DOHH2 (cell line): ENCODE results near the gene ITPK1.
A peak's percentile ranks its signal among the peaks of the same experiment; 100 is the strongest.
"Not testable (repeated sequence)": the region's sequence is repeated elsewhere in the genome, so short reads cannot be mapped to it uniquely, and the experiment has no call there.

Source experiments
- H3F3A ChIP-seq: fragments of 200-600 bp; sonication (generic), shearing (Covaris generic); 2 replicates; pipeline ENCODE4 v1.6.0; 2016; ENCODE audit warnings: antibody characterized with exemption, mild to moderate bottlenecking; ENCODE audit not compliant: control insufficient read depth, insufficient read depth
- H3K27ac ChIP-seq: fragments of 200-600 bp; sonication (generic); 2 replicates; pipeline ENCODE4 v1.5.1; 2014; ENCODE audit warnings: low read depth, mild to moderate bottlenecking, low read length, moderate library complexity
- H3K27me3 ChIP-seq: fragments of 200-600 bp; sonication (generic); 2 replicates; pipeline ENCODE4 v1.6.1; 2014; ENCODE audit warnings: mild to moderate bottlenecking, low read length, mixed read lengths; ENCODE audit not compliant: control insufficient read depth
- H3K36me3 ChIP-seq: fragments of 200-600 bp; sonication (generic); 2 replicates; pipeline ENCODE4 v1.6.1; 2014; ENCODE audit warnings: mild to moderate bottlenecking, low read length, moderate library complexity, mixed read lengths; ENCODE audit not compliant: control insufficient read depth
- H3K4me1 ChIP-seq: fragments of 200-600 bp; sonication (generic); 2 replicates; pipeline ENCODE4 v1.6.1; 2014; ENCODE audit warnings: mild to moderate bottlenecking, low read length, mixed read lengths; ENCODE audit not compliant: control insufficient read depth
- H3K4me2 ChIP-seq: fragments of 200-600 bp; sonication (generic); 2 replicates; pipeline ENCODE4 v1.6.0; 2014; ENCODE audit warnings: mild to moderate bottlenecking, low read length, moderate library complexity
- H3K4me3 ChIP-seq: fragments of 200-600 bp; sonication (generic); 2 replicates; pipeline ENCODE4 v1.5.1; 2014; ENCODE audit warnings: mild to moderate bottlenecking, low read length, mixed read lengths
- H3K79me2 ChIP-seq: fragments of 200-600 bp; sonication (generic); 2 replicates; pipeline ENCODE4 v1.6.1; 2014; ENCODE audit warnings: mild to moderate bottlenecking, low read length, mixed read lengths; ENCODE audit not compliant: control insufficient read depth
- H3K9me2 ChIP-seq: fragments of 200-600 bp; sonication (generic); replicated peaks from 2 replicates; pipeline ENCODE4 v1.6.1; 2014; ENCODE audit warnings: mild to moderate bottlenecking, low read length, mixed read lengths; ENCODE audit not compliant: control insufficient read depth
- H3K9me3 ChIP-seq: fragments of 200-600 bp; sonication (generic); 2 replicates; pipeline ENCODE4 v1.6.1; 2014; ENCODE audit warnings: antibody characterized with exemption, low read length, mixed read lengths; ENCODE audit not compliant: control insufficient read depth, insufficient read depth
- H4K20me1 ChIP-seq: fragments of 200-600 bp; sonication (generic); 2 replicates; pipeline ENCODE4 v1.6.0; 2014; ENCODE audit warnings: low read depth, mild to moderate bottlenecking, antibody characterized with exemption, low read length, moderate library complexity; ENCODE audit not compliant: control insufficient read depth, insufficient read depth
- EZH2phosphoT487 ChIP-seq: fragments of 200-600 bp; sonication (generic); IDR thresholded peaks from 2 replicates; pipeline ENCODE4 v1.6.1; 2017; ENCODE audit warnings: borderline replicate concordance, mild to moderate bottlenecking, antibody characterized with exemption, low read length, moderate library complexity, mixed read lengths
- TF ChIP-seq, protein P1 (sequence below): fragments of 200-600 bp; sonication (generic); IDR thresholded peaks from one replicate; pipeline ENCODE4 v1.5.1; 2014; ENCODE audit warnings: antibody characterized with exemption, mild to moderate bottlenecking, low read depth, low read length; ENCODE audit not compliant: poor library complexity, severe bottlenecking

Gene ITPK1

DNA sequence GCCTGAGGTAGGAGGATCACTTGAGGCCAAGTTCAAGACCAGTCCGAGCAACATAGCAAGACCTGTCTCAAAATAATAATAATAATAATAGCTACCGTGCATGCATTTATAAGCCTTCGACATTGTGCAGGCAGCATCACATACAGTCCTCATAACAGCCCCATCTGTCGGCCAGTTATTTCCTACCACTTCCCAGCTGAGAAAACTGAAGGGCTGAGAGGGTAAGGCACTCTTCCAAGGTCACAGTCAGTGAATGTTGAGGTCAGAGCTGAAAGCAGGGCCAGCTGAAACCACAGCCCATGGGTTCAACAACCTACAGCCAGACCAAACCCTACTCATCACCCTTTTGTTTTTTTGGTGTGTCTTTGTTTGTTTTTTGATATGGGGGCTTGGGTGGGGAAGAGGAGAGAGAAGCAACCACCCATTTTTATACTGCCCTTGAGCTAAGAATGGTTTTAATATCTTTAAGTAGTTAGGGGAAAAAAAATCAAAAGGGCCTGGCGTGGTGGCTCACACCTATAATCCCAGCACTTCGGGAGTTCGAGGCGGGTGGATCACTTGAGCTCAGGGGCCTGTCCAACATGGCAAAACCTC is 16.8 kb upstream of the ITPK1 start:
- Histone ChIP-seq H3K4me2 (no peak overlapping the region), H3K9me2 (no peaks in the 10 kb centered on the region), H3K36me3 (no peaks in the 10 kb centered on the region), H3K27ac (no peak overlapping the region), H3K27me3 (no peaks in the 10 kb centered on the region; the same call in 1 of the 2 replicates), H3K79me2 (no peaks in the 10 kb centered on the region), H3K9me3 (no peaks in the 10 kb centered on the region), H3F3A (no peaks in the 10 kb centered on the region), H3K4me3 (no peak overlapping the region), H3K4me1 (peaks cover 7% of the 10 kb centered on the region), H4K20me1 (no peaks in the 10 kb centered on the region)
- TF ChIP-seq, protein P1, sequence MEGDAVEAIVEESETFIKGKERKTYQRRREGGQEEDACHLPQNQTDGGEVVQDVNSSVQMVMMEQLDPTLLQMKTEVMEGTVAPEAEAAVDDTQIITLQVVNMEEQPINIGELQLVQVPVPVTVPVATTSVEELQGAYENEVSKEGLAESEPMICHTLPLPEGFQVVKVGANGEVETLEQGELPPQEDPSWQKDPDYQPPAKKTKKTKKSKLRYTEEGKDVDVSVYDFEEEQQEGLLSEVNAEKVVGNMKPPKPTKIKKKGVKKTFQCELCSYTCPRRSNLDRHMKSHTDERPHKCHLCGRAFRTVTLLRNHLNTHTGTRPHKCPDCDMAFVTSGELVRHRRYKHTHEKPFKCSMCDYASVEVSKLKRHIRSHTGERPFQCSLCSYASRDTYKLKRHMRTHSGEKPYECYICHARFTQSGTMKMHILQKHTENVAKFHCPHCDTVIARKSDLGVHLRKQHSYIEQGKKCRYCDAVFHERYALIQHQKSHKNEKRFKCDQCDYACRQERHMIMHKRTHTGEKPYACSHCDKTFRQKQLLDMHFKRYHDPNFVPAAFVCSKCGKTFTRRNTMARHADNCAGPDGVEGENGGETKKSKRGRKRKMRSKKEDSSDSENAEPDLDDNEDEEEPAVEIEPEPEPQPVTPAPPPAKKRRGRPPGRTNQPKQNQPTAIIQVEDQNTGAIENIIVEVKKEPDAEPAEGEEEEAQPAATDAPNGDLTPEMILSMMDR, result peak; percentile 38
- TF ChIP-seq EZH2phosphoT487, result no peak

DNA sequence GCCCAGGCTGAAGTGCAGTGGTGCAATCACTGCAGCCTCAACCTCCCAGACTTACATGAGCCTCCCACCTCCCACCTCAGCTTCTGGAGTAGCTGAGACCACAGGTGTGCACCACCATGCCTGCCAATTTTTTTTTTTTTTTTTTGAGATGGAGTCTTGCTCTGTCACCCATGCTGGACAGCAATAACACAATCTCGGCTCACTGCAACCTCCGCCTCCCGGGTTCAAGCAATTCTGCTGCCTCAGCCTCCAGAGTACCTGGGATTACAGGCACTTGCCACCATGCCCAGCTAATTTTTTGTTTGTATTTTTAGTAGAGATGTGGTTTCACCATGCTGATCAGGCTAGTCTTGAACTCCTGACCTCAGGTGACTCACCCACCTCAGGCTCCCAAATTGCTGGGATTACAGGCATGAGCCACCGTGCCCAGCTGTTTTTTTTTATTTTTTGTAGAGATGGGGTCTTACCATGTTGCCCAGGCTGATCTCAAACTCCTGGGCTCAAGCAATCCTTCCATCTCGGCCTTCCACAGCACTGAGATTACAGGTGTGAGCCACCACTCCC is 15.6 kb upstream of the ITPK1 start:
- H3K9me3 ChIP-seq, H3K27me3 ChIP-seq, H3K27ac ChIP-seq, H3K9me2 ChIP-seq, H3F3A ChIP-seq, H3K36me3 ChIP-seq, H3K4me3 ChIP-seq, H3K4me1 ChIP-seq, H3K4me2 ChIP-seq, H4K20me1 ChIP-seq, H3K79me2 ChIP-seq: not testable (repeated sequence)

DNA sequence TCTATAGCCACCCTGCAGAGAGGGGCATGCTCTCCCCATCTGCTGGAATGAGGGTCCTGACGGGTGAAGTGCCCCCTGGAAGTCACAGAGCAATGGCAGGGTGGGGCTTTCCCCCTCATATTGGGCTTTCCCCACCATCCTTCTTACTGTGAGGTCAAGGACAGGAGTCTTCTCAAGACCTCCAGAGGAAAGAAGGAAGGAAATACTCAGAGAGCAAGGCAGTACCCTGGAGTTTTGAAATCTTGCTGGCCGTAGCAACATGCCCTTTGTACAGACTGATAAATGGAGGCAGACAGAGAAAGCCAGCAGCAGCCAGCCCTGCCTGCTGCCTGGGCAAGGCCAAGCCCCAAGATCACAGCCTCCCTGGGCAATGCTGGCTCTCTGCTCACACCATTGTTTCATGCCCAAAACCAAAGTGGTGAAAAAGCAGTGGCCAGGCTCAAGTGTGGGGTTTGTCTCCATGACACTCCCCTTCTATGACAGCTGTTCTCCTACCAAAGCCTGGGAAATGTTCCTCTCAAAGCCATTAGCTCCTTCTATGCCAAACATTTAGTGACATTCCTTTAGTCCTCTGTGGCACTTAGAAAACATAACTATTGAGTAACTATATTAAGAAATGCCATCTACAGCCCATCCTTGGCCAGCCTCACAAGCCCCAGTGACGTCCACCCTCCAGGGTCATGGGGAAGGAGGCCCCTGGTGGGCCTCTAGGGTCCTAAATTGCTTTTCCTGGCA is 13.2 kb upstream of the ITPK1 start:
- no peaks in the 10 kb centered on the region; the same call in 1 of the 2 replicates for H3K27me3 ChIP-seq
- H3K4me2 ChIP-seq, result no peak overlapping the region
- no peaks in the 10 kb centered on the region for H3K79me2 ChIP-seq
- H3K27ac ChIP-seq, result no peak overlapping the region
- no peaks in the 10 kb centered on the region for H3K9me2 ChIP-seq
- H3K36me3 ChIP-seq, result no peaks in the 10 kb centered on the region
- no peak overlapping the region for H3K4me3 ChIP-seq
- H4K20me1 ChIP-seq, result no peaks in the 10 kb centered on the region
- peaks cover 7% of the 10 kb centered on the region for H3K4me1 ChIP-seq
- H3F3A ChIP-seq, result no peaks in the 10 kb centered on the region
- TF ChIP-seq, protein P1, result no peak
- no peaks in the 10 kb centered on the region for H3K9me3 ChIP-seq

DNA sequence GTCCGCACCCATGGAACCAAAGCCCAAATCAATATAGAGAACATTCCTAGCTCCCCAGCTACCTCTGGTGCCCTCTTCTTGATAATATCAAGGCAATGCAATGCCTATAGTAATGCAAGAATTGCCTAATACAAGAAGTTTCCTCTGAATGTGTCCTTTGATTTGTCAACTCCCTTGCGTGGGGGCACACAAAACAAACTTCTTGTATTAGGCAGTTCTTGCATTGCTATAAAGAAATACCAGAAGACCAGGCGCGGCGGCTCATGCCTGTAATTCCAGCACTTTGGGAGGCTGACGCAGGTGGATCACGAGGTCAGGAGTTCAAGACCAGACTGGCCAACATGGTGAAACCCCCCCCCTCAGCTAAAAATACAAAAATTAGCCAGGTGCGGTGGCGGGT is 10.4 kb upstream of the ITPK1 start:
- Histone ChIP-seq H3K27me3 (no peaks in the 10 kb centered on the region; the same call in 1 of the 2 replicates), H4K20me1 (no peaks in the 10 kb centered on the region), H3K9me3 (no peaks in the 10 kb centered on the region), H3K27ac (no peak overlapping the region), H3K9me2 (no peaks in the 10 kb centered on the region), H3K36me3 (no peaks in the 10 kb centered on the region), H3F3A (no peaks in the 10 kb centered on the region), H3K79me2 (no peaks in the 10 kb centered on the region), H3K4me3 (no peak overlapping the region), H3K4me2 (no peak overlapping the region), H3K4me1 (peaks cover 7% of the 10 kb centered on the region)
- TF ChIP-seq, protein P1, result no peak
- TF ChIP-seq EZH2phosphoT487, result no peak
